GM23338 (cell line): Measurements from ENCODE around the gene CDKN3. TPM values are rescaled to one million over a fixed set of nuclear protein-coding genes. Genes with fewer than 3 reads are reported as not detected.

ENCODE experiments used
- ATAC-seq: fragments of 200-7000 bp; cut with Tn5 transposase; 3 replicates; pipeline ENCODE4 v1.9.1; 2020
- DNase-seq: peaks from one replicate; pipeline ENCODE4 v3.0.0-alpha.2; 2015; ENCODE audit warnings: low spot score
- H2AFZ ChIP-seq: fragments of 200-600 bp; sonication (generic); 2 replicates; pipeline ENCODE4 v1.8.0; 2016; ENCODE audit warnings: antibody characterized with exemption, mild to moderate bottlenecking, moderate library complexity
- H3F3A ChIP-seq: fragments of 200-600 bp; sonication (generic); replicated peaks from 2 replicates; pipeline ENCODE4 v1.8.0; 2017; ENCODE audit warnings: antibody characterized with exemption, mixed run types, low read depth
- H3K27ac ChIP-seq: fragments of 200-600 bp; sonication (generic); 2 replicates; pipeline ENCODE4 v1.6.1; 2016; ENCODE audit warnings: low read depth
- H3K27me3 ChIP-seq: fragments of 200-600 bp; sonication (generic); 2 replicates; pipeline ENCODE4 v1.8.0; 2016; ENCODE audit warnings: mild to moderate bottlenecking, mixed run types, moderate library complexity; ENCODE audit not compliant: insufficient read depth
- H3K36me3 ChIP-seq: fragments of 200-600 bp; sonication (generic); 2 replicates; pipeline ENCODE4 v1.8.0; 2016; ENCODE audit warnings: mild to moderate bottlenecking; ENCODE audit not compliant: insufficient read depth
- H3K4me1 ChIP-seq: fragments of 200-600 bp; sonication (generic); 2 replicates; pipeline ENCODE4 v1.8.0; 2016; ENCODE audit warnings: mild to moderate bottlenecking, moderate library complexity; ENCODE audit not compliant: insufficient read depth
- H3K4me2 ChIP-seq: fragments of 200-600 bp; sonication (generic); 2 replicates; pipeline ENCODE4 v1.7.1; 2017; ENCODE audit warnings: mixed run types
- H3K4me3 ChIP-seq: fragments of 200-600 bp; sonication (generic); 2 replicates; pipeline ENCODE4 v1.6.1; 2016; ENCODE audit warnings: mixed run types
- H3K79me2 ChIP-seq: fragments of 200-600 bp; sonication (generic); replicated peaks from 2 replicates; pipeline ENCODE4 v1.8.0; 2017; ENCODE audit warnings: mild to moderate bottlenecking; ENCODE audit not compliant: insufficient read depth
- H3K9me2 ChIP-seq: fragments of 200-600 bp; sonication (generic); 2 replicates; pipeline ENCODE4 v1.8.0; 2017; ENCODE audit not compliant: insufficient read depth
- H4K20me1 ChIP-seq: fragments of 200-600 bp; sonication (generic); replicated peaks from 2 replicates; pipeline ENCODE4 v1.8.0; 2017; ENCODE audit warnings: mild to moderate bottlenecking; ENCODE audit not compliant: insufficient read depth
- H3K27ac Mint-ChIP-seq: 2 replicates; pipeline ENCODE4 v1.8.0; 2020; ENCODE audit warnings: inconsistent platforms, mild to moderate bottlenecking, moderate library complexity, mixed read lengths
- H3K27me3 Mint-ChIP-seq: 3 replicates; pipeline ENCODE4 v1.8.0; 2022; ENCODE audit warnings: low read depth, mild to moderate bottlenecking, moderate library complexity, mixed read lengths, inconsistent platforms; ENCODE audit not compliant: insufficient read depth, poor library complexity
- H3K36me3 Mint-ChIP-seq: 3 replicates; pipeline ENCODE4 v1.8.0; 2021; ENCODE audit warnings: low read depth, mild to moderate bottlenecking, inconsistent platforms, moderate library complexity, mixed read lengths
- H3K4me1 Mint-ChIP-seq: 3 replicates; pipeline ENCODE4 v1.8.0; 2020; ENCODE audit warnings: mild to moderate bottlenecking, inconsistent platforms, mixed read lengths
- H3K4me3 Mint-ChIP-seq: 3 replicates; pipeline ENCODE4 v1.8.0; 2021; ENCODE audit warnings: moderate library complexity, mild to moderate bottlenecking, inconsistent platforms, mixed read lengths
- H3K9me3 Mint-ChIP-seq: 3 replicates; pipeline ENCODE4 v1.8.0; 2020; ENCODE audit warnings: moderate library complexity, mild to moderate bottlenecking, inconsistent platforms, mixed read lengths
- CREB1 ChIP-seq: fragments of 250-450 bp; sonication (Bioruptor Pico); IDR thresholded peaks from 2 replicates; pipeline ENCODE4 v1.5.0; 2020; ENCODE audit warnings: low read depth, mild to moderate bottlenecking, moderate library complexity
- EZH2 ChIP-seq: fragments of 200-600 bp; sonication (generic); IDR thresholded peaks from one replicate; pipeline ENCODE4 v1.8.0; 2017; ENCODE audit warnings: antibody characterized with exemption, mild to moderate bottlenecking, low read depth; ENCODE audit not compliant: unreplicated experiment
- EZH2phosphoT487 ChIP-seq: fragments of 200-600 bp; sonication (generic); IDR thresholded peaks from one replicate; pipeline ENCODE4 v1.8.1; 2018; ENCODE audit warnings: antibody characterized with exemption; ENCODE audit not compliant: unreplicated experiment
- JUNB ChIP-seq: IDR thresholded peaks from one replicate; pipeline ENCODE4 v1.6.1; 2016; ENCODE audit warnings: antibody characterized with exemption; ENCODE audit not compliant: unreplicated experiment
- NANOG ChIP-seq: IDR thresholded peaks from 2 replicates; pipeline ENCODE4 v1.6.1; 2016; ENCODE audit warnings: antibody characterized with exemption, borderline replicate concordance
- POLR2AphosphoS5 ChIP-seq: IDR thresholded peaks from 2 replicates; pipeline ENCODE4 v1.6.1; 2016; ENCODE audit warnings: antibody characterized with exemption, low read depth
- STAT1 ChIP-seq: IDR thresholded peaks from one replicate; pipeline ENCODE4 v1.6.1; 2016; ENCODE audit warnings: antibody characterized with exemption; ENCODE audit not compliant: unreplicated experiment
- ZNF114 ChIP-seq: fragments of 250-450 bp; sonication (Bioruptor Pico); IDR thresholded peaks from 2 replicates; pipeline ENCODE4 v1.5.0; 2020; ENCODE audit warnings: mild to moderate bottlenecking, moderate library complexity
- ZNF331 ChIP-seq: fragments of 250-450 bp; sonication (Bioruptor Pico); IDR thresholded peaks from 2 replicates; pipeline ENCODE4 v1.5.0; 2020; ENCODE audit warnings: low read depth, mild to moderate bottlenecking, moderate library complexity
- polyA plus RNA-seq: library from polyadenylated mRNA; unstranded; fragments of >200 nt; fragmentation: Nextera tagmentation; extraction: Ambion mirVana; gene quantifications from 2 replicates; pipeline ENCODE4 v1.2.1, GENCODE V29; 2016
- total RNA-seq: library from RNA; depleted of rRNA; stranded (reverse); fragments of >200 nt; shearing (Covaris generic); gene quantifications from 2 replicates; pipeline ENCODE4 v1.2.3, GENCODE V29; 2014
- TF ChIP-seq, protein P1 (sequence below): IDR thresholded peaks from 2 replicates; pipeline ENCODE4 v1.6.1; 2016; ENCODE audit warnings: antibody characterized with exemption
- TF ChIP-seq, protein P2 (sequence below), 2 experiments: fragments of 200-600 bp in 1 of 2; sonication (generic) in 1 of 2; conservative IDR thresholded peaks; 2 replicates each; pipeline versions ENCODE4 v1.5.1 to v1.6.1; 2016 to 2017; ENCODE audit warnings: antibody characterized with exemption in 2 of 2, low read depth in 2 of 2, mild to moderate bottlenecking in 2 of 2, moderate library complexity in 1 of 2
- TF ChIP-seq, protein P3 (sequence below): IDR thresholded peaks from one replicate; pipeline ENCODE4 v1.6.1; 2018; ENCODE audit warnings: antibody characterized with exemption; ENCODE audit not compliant: unreplicated experiment
- TF ChIP-seq, protein P4 (sequence below): fragments of 250-450 bp; sonication (Bioruptor Pico); IDR thresholded peaks from 2 replicates; pipeline ENCODE4 v1.5.0; 2020; ENCODE audit warnings: mild to moderate bottlenecking, moderate library complexity

CDKN3 gene
- total and polyA plus RNA-seq, 2 experiments from 2014 or later: 36.3 to 97.4 TPM

DNA sequence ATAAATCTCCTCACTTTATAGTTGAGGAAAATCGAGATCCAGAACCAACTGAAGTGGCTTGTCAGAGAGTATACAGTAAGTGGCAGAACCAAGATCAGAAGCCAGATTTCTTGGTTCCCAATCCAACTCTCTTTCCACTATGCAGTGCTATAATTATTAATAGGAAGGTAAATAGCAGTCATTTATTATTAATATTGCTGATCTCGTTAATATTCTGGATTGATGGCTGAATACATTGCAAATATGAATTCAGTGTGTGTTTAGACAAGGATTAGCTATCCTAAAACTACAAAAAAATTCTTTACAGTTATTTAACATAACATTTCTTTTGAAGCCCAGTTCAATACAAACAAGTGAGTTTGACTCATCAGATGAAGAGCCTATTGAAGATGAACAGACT lies 2.8 kb downstream of the CDKN3 start:
- DNase-seq (no peak), ATAC-seq (no peak)
- H3K9me2 ChIP-seq: no peaks in the 10 kb centered on the region
- Mint-ChIP-seq H3K9me3 (peaks cover 8% of the 10 kb centered on the region; the same call in 2 of the 3 replicates), H3K27ac (no peak overlapping the region), H3K4me1 (peaks cover 15% of the 10 kb centered on the region; the same call in 2 of the 3 replicates), H3K4me3 (no peak overlapping the region), H3K27me3 (peaks cover 12% of the 10 kb centered on the region), H3K36me3 (peaks cover 32% of the 10 kb centered on the region)
- TF ChIP-seq POLR2AphosphoS5 (no peak), CREB1 (CRISPR knock-in tag) (no peak), ZNF114 (CRISPR knock-in tag) (no peak), STAT1 (no peak), JUNB (no peak), NANOG (no peak), EZH2 (no peak), EZH2phosphoT487 (no peak), ZNF331 (CRISPR knock-in tag) (no peak)
- TF ChIP-seq, protein P1, sequence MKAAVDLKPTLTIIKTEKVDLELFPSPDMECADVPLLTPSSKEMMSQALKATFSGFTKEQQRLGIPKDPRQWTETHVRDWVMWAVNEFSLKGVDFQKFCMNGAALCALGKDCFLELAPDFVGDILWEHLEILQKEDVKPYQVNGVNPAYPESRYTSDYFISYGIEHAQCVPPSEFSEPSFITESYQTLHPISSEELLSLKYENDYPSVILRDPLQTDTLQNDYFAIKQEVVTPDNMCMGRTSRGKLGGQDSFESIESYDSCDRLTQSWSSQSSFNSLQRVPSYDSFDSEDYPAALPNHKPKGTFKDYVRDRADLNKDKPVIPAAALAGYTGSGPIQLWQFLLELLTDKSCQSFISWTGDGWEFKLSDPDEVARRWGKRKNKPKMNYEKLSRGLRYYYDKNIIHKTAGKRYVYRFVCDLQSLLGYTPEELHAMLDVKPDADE: no peak
- TF ChIP-seq, protein P2, sequence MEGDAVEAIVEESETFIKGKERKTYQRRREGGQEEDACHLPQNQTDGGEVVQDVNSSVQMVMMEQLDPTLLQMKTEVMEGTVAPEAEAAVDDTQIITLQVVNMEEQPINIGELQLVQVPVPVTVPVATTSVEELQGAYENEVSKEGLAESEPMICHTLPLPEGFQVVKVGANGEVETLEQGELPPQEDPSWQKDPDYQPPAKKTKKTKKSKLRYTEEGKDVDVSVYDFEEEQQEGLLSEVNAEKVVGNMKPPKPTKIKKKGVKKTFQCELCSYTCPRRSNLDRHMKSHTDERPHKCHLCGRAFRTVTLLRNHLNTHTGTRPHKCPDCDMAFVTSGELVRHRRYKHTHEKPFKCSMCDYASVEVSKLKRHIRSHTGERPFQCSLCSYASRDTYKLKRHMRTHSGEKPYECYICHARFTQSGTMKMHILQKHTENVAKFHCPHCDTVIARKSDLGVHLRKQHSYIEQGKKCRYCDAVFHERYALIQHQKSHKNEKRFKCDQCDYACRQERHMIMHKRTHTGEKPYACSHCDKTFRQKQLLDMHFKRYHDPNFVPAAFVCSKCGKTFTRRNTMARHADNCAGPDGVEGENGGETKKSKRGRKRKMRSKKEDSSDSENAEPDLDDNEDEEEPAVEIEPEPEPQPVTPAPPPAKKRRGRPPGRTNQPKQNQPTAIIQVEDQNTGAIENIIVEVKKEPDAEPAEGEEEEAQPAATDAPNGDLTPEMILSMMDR (conservative IDR thresholded peaks at IDR 0.05; ENCODE audit: low read depth in 2 of 2): no peak
- TF ChIP-seq, protein P3, sequence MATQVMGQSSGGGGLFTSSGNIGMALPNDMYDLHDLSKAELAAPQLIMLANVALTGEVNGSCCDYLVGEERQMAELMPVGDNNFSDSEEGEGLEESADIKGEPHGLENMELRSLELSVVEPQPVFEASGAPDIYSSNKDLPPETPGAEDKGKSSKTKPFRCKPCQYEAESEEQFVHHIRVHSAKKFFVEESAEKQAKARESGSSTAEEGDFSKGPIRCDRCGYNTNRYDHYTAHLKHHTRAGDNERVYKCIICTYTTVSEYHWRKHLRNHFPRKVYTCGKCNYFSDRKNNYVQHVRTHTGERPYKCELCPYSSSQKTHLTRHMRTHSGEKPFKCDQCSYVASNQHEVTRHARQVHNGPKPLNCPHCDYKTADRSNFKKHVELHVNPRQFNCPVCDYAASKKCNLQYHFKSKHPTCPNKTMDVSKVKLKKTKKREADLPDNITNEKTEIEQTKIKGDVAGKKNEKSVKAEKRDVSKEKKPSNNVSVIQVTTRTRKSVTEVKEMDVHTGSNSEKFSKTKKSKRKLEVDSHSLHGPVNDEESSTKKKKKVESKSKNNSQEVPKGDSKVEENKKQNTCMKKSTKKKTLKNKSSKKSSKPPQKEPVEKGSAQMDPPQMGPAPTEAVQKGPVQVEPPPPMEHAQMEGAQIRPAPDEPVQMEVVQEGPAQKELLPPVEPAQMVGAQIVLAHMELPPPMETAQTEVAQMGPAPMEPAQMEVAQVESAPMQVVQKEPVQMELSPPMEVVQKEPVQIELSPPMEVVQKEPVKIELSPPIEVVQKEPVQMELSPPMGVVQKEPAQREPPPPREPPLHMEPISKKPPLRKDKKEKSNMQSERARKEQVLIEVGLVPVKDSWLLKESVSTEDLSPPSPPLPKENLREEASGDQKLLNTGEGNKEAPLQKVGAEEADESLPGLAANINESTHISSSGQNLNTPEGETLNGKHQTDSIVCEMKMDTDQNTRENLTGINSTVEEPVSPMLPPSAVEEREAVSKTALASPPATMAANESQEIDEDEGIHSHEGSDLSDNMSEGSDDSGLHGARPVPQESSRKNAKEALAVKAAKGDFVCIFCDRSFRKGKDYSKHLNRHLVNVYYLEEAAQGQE: no peak
- TF ChIP-seq, protein P4, sequence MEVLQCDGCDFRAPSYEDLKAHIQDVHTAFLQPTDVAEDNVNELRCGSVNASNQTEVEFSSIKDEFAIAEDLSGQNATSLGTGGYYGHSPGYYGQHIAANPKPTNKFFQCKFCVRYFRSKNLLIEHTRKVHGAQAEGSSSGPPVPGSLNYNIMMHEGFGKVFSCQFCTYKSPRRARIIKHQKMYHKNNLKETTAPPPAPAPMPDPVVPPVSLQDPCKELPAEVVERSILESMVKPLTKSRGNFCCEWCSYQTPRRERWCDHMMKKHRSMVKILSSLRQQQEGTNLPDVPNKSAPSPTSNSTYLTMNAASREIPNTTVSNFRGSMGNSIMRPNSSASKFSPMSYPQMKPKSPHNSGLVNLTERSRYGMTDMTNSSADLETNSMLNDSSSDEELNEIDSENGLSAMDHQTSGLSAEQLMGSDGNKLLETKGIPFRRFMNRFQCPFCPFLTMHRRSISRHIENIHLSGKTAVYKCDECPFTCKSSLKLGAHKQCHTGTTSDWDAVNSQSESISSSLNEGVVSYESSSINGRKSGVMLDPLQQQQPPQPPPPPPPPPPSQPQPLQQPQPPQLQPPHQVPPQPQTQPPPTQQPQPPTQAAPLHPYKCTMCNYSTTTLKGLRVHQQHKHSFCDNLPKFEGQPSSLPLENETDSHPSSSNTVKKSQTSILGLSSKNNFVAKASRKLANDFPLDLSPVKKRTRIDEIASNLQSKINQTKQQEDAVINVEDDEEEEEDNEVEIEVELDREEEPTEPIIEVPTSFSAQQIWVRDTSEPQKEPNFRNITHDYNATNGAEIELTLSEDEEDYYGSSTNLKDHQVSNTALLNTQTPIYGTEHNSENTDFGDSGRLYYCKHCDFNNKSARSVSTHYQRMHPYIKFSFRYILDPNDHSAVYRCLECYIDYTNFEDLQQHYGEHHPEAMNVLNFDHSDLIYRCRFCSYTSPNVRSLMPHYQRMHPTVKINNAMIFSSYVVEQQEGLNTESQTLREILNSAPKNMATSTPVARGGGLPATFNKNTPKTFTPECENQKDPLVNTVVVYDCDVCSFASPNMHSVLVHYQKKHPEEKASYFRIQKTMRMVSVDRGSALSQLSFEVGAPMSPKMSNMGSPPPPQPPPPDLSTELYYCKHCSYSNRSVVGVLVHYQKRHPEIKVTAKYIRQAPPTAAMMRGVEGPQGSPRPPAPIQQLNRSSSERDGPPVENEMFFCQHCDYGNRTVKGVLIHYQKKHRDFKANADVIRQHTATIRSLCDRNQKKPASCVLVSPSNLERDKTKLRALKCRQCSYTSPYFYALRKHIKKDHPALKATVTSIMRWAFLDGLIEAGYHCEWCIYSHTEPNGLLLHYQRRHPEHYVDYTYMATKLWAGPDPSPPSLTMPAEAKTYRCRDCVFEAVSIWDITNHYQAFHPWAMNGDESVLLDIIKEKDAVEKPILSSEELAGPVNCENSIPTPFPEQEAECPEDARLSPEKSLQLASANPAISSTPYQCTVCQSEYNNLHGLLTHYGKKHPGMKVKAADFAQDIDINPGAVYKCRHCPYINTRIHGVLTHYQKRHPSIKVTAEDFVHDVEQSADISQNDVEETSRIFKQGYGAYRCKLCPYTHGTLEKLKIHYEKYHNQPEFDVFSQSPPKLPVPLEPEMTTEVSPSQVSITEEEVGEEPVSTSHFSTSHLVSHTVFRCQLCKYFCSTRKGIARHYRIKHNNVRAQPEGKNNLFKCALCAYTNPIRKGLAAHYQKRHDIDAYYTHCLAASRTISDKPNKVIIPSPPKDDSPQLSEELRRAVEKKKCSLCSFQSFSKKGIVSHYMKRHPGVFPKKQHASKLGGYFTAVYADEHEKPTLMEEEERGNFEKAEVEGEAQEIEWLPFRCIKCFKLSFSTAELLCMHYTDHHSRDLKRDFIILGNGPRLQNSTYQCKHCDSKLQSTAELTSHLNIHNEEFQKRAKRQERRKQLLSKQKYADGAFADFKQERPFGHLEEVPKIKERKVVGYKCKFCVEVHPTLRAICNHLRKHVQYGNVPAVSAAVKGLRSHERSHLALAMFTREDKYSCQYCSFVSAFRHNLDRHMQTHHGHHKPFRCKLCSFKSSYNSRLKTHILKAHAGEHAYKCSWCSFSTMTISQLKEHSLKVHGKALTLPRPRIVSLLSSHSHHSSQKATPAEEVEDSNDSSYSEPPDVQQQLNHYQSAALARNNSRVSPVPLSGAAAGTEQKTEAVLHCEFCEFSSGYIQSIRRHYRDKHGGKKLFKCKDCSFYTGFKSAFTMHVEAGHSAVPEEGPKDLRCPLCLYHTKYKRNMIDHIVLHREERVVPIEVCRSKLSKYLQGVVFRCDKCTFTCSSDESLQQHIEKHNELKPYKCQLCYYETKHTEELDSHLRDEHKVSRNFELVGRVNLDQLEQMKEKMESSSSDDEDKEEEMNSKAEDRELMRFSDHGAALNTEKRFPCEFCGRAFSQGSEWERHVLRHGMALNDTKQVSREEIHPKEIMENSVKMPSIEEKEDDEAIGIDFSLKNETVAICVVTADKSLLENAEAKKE: no peak
- peaks cover 13% of the 10 kb centered on the region for H3K27me3 ChIP-seq
- H3K27ac ChIP-seq: no peak overlapping the region
- H4K20me1 ChIP-seq: peaks cover 4% of the 10 kb centered on the region; the same call in 1 of the 2 replicates
- peaks cover 13% of the 10 kb centered on the region for H3K4me1 ChIP-seq
- H2AFZ ChIP-seq: no peak overlapping the region
- no peaks in the 10 kb centered on the region for H3K36me3 ChIP-seq
- 0 out of 2 replicates have a peak, but pooled peaks cover 3% of the 10 kb centered on the region for H3K79me2 ChIP-seq
- H3K4me2 ChIP-seq: no peak overlapping the region
- 0 out of 2 replicates have a peak, but pooled peaks cover 4% of the 10 kb centered on the region for H3F3A ChIP-seq
- no peak overlapping the region for H3K4me3 ChIP-seq
